K562 treated with DMSO at 1 percent for 12 hours (cell line): Measurements from ENCODE around the gene SFXN3. TPM values are rescaled to one million over a fixed set of nuclear protein-coding genes. Genes with fewer than 3 reads are reported as not detected.

Experiments used
- total RNA-seq: library from RNA; unstranded; fragments of 300-600 nt; gene quantifications from 2 replicates; pipeline ENCODE4 v1.2.3, GENCODE V29; 2022; ENCODE audit not compliant: insufficient read depth

Gene SFXN3
- 1.1 and 2.1 TPM in 2 replicates for total RNA-seq

DNA sequence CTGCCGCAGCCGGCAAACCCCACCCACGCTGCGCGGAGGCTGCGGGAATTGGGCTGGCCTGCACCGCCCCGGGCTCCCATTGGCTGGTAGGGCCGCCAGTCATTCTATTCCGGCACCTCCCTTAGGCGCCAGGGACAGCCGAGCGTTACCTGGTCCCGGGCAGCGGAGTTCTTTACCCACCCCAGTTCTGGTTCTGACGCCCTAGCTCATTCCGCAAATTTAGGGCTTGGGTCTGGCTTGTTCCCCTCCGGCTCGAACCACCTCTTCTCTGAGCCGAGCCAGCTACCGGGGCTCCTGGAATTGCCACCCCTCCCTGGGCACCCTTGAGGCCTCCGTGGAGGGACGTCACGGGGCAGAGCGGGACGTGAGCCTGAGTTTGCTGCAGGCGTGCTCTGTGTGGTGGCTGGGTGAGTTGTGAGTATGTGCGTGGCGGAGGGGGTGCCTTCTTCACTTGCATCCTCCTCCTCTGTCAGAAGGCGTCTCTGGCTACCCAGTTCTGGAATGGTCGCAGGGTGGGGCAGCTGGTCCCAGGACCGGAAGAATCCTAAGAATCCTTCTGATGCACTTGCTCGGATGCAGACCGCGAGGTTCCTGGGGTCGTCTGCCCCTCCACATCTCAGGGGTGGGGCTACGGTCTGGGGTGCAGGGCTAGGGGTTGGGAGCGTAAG lies at the start of gene SFXN3, which contains the start of gene PDZD7:
TSS of gene SFXN3 (plus strand) at position 107 of the 668 bp plus-strand sequence. CDS start 3,461 bp downstream, outside the sequence.
TSS of gene PDZD7 (minus strand) at position 2 of the 668 bp plus-strand sequence. CDS start 910 bp downstream, outside the sequence.

GRCh38 chr10:100986952-100987684 lies 43.9 kb upstream of the SFXN3 start, which contains the start of the genes MRPL43 and TWNK:
TSS of gene MRPL43 (minus strand) at chr10:100987497. CDS start at chr10:100987443, 54 bp downstream.
TSS of gene TWNK (plus strand) at chr10:100987543. CDS start at chr10:100988211, 668 bp downstream.

GRCh38 chr10:100999742-101000126 lies 31.3 kb upstream of the SFXN3 start, which contains the start of gene LZTS2:
TSS of gene LZTS2 (plus strand) at chr10:100999808. CDS start at chr10:101002539, 2,731 bp downstream.

GRCh38 chr10:101061624-101062231 lies 30.7 kb downstream of the SFXN3 start, which contains the start of gene KAZALD1:
TSS of gene KAZALD1 (plus strand) at chr10:101061989. CDS start at chr10:101062593, 604 bp downstream.

Other genes starting within 250 kb of the SFXN3 start
- gene SLF2, start 118.3 kb upstream of the SFXN3 start, total RNA-seq = 8.9 and 16.0 TPM in 2 replicates
- 1.5 and 1.8 TPM in 2 replicates for gene SEMA4G, start 61.7 kb upstream of the SFXN3 start, total RNA-seq
- gene MRPL43, start 43.7 kb upstream of the SFXN3 start, total RNA-seq = 51.9 and 54.0 TPM in 2 replicates
- 3.8 and 6.2 TPM in 2 replicates for gene TWNK, start 43.7 kb upstream of the SFXN3 start, total RNA-seq
- 38.2 and 39.9 TPM in 2 replicates for gene LZTS2, start 31.4 kb upstream of the SFXN3 start, total RNA-seq
- 0.27 and 0.78 TPM in 2 replicates for gene PDZD7, start 105 bp upstream of the SFXN3 start, total RNA-seq
- 15.6 and 15.8 TPM in 2 replicates for gene KAZALD1, start 30.8 kb downstream of the SFXN3 start, total RNA-seq
- gene TLX1, start 100.1 kb downstream of the SFXN3 start, total RNA-seq = 0.22 TPM in 1 of 2 replicates, not detected in the other
- not detected in 2 replicates for gene LBX1, start 198.2 kb downstream of the SFXN3 start, total RNA-seq